NT2/D1 (cell line): ENCODE measurements around the gene CNTN5.
"Not testable (repeated sequence)": the region's sequence is repeated elsewhere in the genome, so short reads cannot be mapped to it uniquely, and the experiment has no call there.

Experiments
- DNase-seq: peaks from one replicate; pipeline ENCODE4 v3.0.0-alpha.2; 2011; ENCODE audit warnings: low read depth, low spot score
- H3K27me3 ChIP-seq: 2 replicates; pipeline ENCODE4 v1.6.0; 2011; ENCODE audit warnings: mild to moderate bottlenecking; ENCODE audit not compliant: insufficient read length, insufficient read depth
- H3K36me3 ChIP-seq: 2 replicates; pipeline ENCODE4 v1.6.1; 2011; ENCODE audit warnings: mild to moderate bottlenecking, low read length, mixed read lengths; ENCODE audit not compliant: insufficient read depth, insufficient read length
- H3K4me1 ChIP-seq: 2 replicates; pipeline ENCODE4 v1.5.1; 2011; ENCODE audit not compliant: insufficient read depth, insufficient read length
- H3K4me3 ChIP-seq: 2 replicates; pipeline ENCODE4 v1.5.1; 2011; ENCODE audit warnings: low read depth; ENCODE audit not compliant: insufficient read length
- H3K9ac ChIP-seq: 2 replicates; pipeline ENCODE4 v1.6.0; 2011; ENCODE audit warnings: low read depth; ENCODE audit not compliant: insufficient read length
- H3K9me3 ChIP-seq: 2 replicates; pipeline ENCODE4 v1.5.1; 2011; ENCODE audit warnings: mild to moderate bottlenecking, low read length; ENCODE audit not compliant: insufficient read depth
- SUZ12 ChIP-seq: IDR thresholded peaks from 2 replicates; pipeline ENCODE4 v1.6.1; 2011; ENCODE audit not compliant: insufficient read length, insufficient read depth; ENCODE audit errors: extremely low read depth
- YY1 ChIP-seq: IDR thresholded peaks from 2 replicates; pipeline ENCODE4 v1.6.1; 2011; ENCODE audit not compliant: insufficient read length, insufficient read depth
- ZNF274 ChIP-seq: IDR thresholded peaks from 2 replicates; pipeline ENCODE4 v1.6.1; 2011; ENCODE audit warnings: mild to moderate bottlenecking, low read depth, low read length

The CNTN5 gene

DNA sequence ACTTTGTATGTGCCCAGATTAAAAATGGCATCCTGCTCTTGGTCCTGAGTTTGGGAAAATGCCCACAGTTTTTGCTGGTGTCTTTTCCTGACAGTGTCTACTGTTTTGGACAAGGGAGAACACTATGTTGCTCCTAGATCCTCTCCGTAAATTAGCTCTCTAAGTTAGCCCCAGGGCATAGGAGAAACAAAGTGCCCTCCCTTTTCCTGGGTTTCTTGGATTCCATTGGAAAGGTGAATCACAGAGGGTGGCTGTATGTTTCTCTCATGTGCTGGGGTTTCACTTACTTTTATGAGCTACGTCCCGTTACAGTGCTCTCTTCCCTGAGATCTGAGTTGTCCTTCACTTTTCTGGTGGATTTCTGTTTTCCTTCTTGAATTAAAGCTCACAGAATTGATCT lies 782.8 kb downstream of the CNTN5 start:
- Histone ChIP-seq H3K9ac (no peak overlapping the region), H3K4me3 (no peak overlapping the region), H3K9me3 (peaks cover 6% of the 10 kb centered on the region; the same call in 1 of the 2 replicates), H3K27me3 (no peaks in the 10 kb centered on the region), H3K36me3 (no peaks in the 10 kb centered on the region), H3K4me1 (no peaks in the 10 kb centered on the region)
- TF ChIP-seq SUZ12 (no peak), YY1 (no peak), ZNF274 (no peak)
- DNase-seq = no peak

DNA sequence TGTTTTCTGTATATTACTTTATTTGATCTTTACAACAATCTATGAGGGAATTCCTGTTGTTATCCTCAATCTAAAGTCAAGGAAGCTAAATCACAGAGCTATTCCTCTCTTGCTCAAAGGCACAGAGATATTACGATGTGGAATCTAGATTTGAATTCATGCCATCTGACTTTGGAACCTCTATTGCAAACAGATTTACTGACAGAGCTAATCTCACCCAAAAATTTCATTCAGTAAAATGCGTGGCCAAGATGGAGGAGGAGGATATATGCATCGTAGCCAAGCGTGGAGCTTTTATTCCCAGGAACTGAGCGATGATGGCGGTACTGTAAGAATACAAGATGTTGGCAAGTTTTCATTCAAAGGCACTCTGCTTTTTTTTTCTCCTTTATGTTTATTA lies 791.8 kb downstream of the CNTN5 start:
- TF ChIP-seq ZNF274 (no peak), SUZ12 (no peak), YY1 (no peak)

GRCh38 chr11:99814021-99814420 lies 793.3 kb downstream of the CNTN5 start:
- Histone ChIP-seq H3K36me3 (no peaks in the 10 kb centered on the region), H3K9ac (no peak overlapping the region), H3K4me3 (no peak overlapping the region), H3K9me3 (no peaks in the 10 kb centered on the region), H3K4me1 (no peaks in the 10 kb centered on the region), H3K27me3 (no peaks in the 10 kb centered on the region)
- no peak for DNase-seq
- no peak for TF ChIP-seq SUZ12
- no peak for TF ChIP-seq YY1
- TF ChIP-seq ZNF274 = no peak

More for the DNA sequence above, 791.8 kb downstream of the CNTN5 start:
- H3K9me3 ChIP-seq = no peaks in the 10 kb centered on the region
- H3K4me3 ChIP-seq = no peak overlapping the region
- no peaks in the 10 kb centered on the region for H3K27me3 ChIP-seq
- no peak for DNase-seq
- H3K9ac ChIP-seq = no peak overlapping the region
- no peaks in the 10 kb centered on the region for H3K36me3 ChIP-seq
- no peaks in the 10 kb centered on the region for H3K4me1 ChIP-seq

DNA sequence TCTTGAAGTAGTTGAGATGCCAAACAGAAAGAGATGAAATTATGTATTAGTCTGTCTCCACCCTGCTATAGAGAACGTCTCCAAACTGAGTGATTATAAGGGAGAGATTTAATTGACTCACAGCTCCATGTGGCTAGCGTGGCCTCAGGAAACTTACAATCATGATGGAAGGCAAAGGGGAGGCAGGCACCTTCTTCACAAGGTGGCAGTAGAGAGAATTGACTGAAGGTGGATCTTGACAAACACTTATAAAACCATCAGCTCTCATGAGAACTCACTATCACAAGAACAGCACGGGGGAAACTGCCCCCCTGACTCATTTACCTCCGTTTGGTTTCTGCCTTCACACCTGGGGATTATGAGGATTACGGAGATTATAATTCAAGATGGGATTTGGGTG lies 794.0 kb downstream of the CNTN5 start:
- Histone ChIP-seq H3K36me3 (no peaks in the 10 kb centered on the region), H3K9ac (no peak overlapping the region), H3K27me3 (no peaks in the 10 kb centered on the region), H3K9me3 (no peaks in the 10 kb centered on the region), H3K4me1 (no peaks in the 10 kb centered on the region), H3K4me3 (no peak overlapping the region)
- DNase-seq = no peak
- no peak for TF ChIP-seq SUZ12
- no peak for TF ChIP-seq YY1
- no peak for TF ChIP-seq ZNF274

- no peak for DNase-seq
- H3K9me3 ChIP-seq = no peaks in the 10 kb centered on the region
- H3K4me1 ChIP-seq = no peaks in the 10 kb centered on the region
- TF ChIP-seq YY1 (no peak), SUZ12 (no peak)
- H3K27me3 ChIP-seq = no peaks in the 10 kb centered on the region
- no peaks in the 10 kb centered on the region for H3K36me3 ChIP-seq
- no peak overlapping the region for H3K4me3 ChIP-seq
- no peak overlapping the region for H3K9ac ChIP-seq
Measured at GRCh38 chr11:99818991-99819390, 798.2 kb downstream of the CNTN5 start.

DNA sequence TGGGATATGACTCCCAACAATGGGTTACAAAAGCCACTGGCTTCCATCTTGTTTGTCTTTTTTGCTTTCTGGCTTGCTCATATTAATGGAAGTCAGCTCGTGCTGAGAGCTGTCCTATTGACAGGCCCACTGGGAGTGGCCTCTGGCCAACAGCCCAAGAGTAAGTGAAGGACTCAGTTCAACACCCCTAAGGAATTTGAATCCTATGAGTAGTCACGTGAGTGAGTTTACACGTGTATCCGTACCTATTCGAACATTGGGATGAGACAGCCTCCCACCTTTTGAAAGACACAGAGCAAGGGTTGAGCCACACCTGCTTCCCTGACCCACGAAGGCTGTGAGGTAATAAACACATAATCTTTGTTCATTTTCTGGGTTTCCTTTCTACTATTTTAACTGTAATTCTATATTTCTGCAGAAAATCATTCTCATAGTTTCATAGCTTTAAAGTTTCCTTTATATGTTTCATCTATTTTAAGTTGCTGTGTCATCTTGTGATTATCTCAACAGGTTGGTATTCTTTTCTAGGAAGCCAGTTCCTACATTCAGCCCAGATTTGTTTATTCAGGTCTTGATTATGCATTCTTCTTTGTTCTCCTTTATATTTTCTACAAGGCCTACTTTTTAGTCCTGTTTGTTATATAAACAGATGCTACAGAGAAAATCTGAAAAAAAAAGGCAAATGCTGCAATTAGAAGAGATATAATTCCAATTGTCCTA lies 802.3 kb downstream of the CNTN5 start:
- Histone ChIP-seq H3K36me3 (no peaks in the 10 kb centered on the region), H3K9ac (no peak overlapping the region), H3K27me3 (no peaks in the 10 kb centered on the region), H3K4me1 (no peaks in the 10 kb centered on the region), H3K9me3 (no peaks in the 10 kb centered on the region), H3K4me3 (no peak overlapping the region)
- DNase-seq = no peak
- TF ChIP-seq YY1 = no peak
- no peak for TF ChIP-seq ZNF274
- no peak for TF ChIP-seq SUZ12

DNA sequence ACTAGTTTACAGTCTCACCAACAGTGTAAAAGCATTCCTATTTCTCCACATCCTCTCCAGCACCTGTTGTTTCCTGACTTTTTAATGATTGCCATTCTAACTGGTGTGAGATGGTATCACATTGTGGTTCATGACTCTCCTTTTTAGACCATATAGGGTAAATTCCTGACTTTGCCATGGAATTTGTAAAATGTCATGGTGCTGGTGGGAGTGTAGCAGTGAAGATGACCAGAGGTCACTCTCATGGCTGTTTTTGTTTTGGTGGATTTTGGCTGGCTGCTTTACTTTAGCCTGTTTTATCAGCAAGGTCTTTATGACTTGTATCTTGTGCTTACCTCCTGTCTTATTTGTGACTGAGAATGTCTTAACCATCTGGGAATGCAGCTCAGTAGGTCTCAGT lies 816.0 kb downstream of the CNTN5 start:
- H3K27me3 ChIP-seq, H3K9ac ChIP-seq, H3K4me3 ChIP-seq, H3K36me3 ChIP-seq, DNase-seq, H3K9me3 ChIP-seq, H3K4me1 ChIP-seq: not testable (repeated sequence)

DNA sequence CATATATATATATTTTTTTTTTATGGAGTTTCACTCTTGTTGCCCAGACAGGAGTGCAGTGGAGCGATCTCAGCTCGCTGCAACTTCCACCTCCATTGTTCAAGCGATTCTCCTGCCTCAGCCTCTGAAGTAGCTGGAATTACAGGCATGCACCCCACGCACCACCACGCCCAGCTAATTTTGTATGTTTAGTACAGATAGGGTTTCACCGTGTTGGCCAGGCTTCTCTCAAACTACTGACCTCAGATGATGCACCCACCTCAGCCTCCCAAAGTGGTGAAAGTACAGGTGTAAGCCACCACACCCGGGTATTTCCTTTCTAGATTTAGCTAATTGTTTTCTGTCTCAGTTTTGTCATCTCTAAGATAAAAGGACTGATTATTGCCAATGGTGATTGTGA lies 821.1 kb downstream of the CNTN5 start:
- no peak overlapping the region for H3K9ac ChIP-seq
- H3K36me3 ChIP-seq = no peaks in the 10 kb centered on the region
- H3K27me3 ChIP-seq = no peaks in the 10 kb centered on the region
- no peaks in the 10 kb centered on the region for H3K9me3 ChIP-seq
- no peak overlapping the region for H3K4me3 ChIP-seq
- DNase-seq = no peak
- no peak for TF ChIP-seq SUZ12
- TF ChIP-seq ZNF274 = no peak
- TF ChIP-seq YY1 = no peak
- no peaks in the 10 kb centered on the region for H3K4me1 ChIP-seq
